Spleen (tissue), 11 donors: ENCODE results near the gene AGPAT3. TPM values are rescaled to one million over a fixed set of nuclear protein-coding genes. Genes with fewer than 3 reads are reported as not detected.

Source experiments
- DNase-seq: peaks from one replicate; pipeline ENCODE4 v3.0.0-alpha.2; 2020
- H3K27ac ChIP-seq, 8 donors: fragments of 200-600 bp; sonication (generic) in 7 of 8; 1 replicate in 4 of 8; 2 replicates in 4 of 8; pipeline versions ENCODE4 v1.5.0 to v1.8.0; 2016 to 2021; ENCODE audit warnings: inconsistent platforms in 4 of 8, mild to moderate bottlenecking in 4 of 8, moderate library complexity in 1 of 8
- H3K27me3 ChIP-seq, 7 donors: fragments of 200-600 bp; sonication (generic) in 6 of 7; replicated peaks in 1 of 7; 1 replicate in 4 of 7; 2 replicates in 3 of 7; pipeline versions ENCODE4 v1.5.0 to v1.8.0; 2016 to 2021; ENCODE audit warnings: inconsistent platforms in 3 of 7, mild to moderate bottlenecking in 1 of 7
- H3K36me3 ChIP-seq, 6 donors: fragments of 200-600 bp; sonication (generic) in 5 of 6; 1 replicate in 4 of 6; 2 replicates in 2 of 6; pipeline versions ENCODE4 v1.5.0 to v1.8.0; 2016 to 2021; ENCODE audit warnings: inconsistent platforms in 2 of 6
- H3K4me1 ChIP-seq, 6 donors: fragments of 200-600 bp; sonication (generic) in 5 of 6; 1 replicate in 3 of 6; 2 replicates in 3 of 6; pipeline versions ENCODE4 v1.5.0 to v1.8.0; 2016 to 2021; ENCODE audit warnings: inconsistent platforms in 3 of 6
- H3K4me3 ChIP-seq, 8 donors: fragments of 200-600 bp; sonication (generic) in 7 of 8; 1 replicate in 4 of 8; 2 replicates in 4 of 8; pipeline versions ENCODE4 v1.5.0 to v1.8.0; 2016 to 2021; ENCODE audit warnings: inconsistent platforms in 4 of 8, mild to moderate bottlenecking in 4 of 8, moderate library complexity in 2 of 8
- H3K9me3 ChIP-seq, 8 donors: fragments of 200-600 bp; sonication (generic) in 7 of 8; 1 replicate in 4 of 8; 2 replicates in 4 of 8; pipeline versions ENCODE4 v1.5.0 to v1.8.0; 2016 to 2021; ENCODE audit warnings: inconsistent platforms in 4 of 8
- POLR2A ChIP-seq, 3 donors: fragments of 450-650 bp; IDR thresholded peaks; one replicate each; pipeline ENCODE4 v1.5.1; 2017; ENCODE audit warnings: antibody characterized with exemption in 3 of 3, mild to moderate bottlenecking in 1 of 3
- POLR2AphosphoS5 ChIP-seq, 3 donors: sonication (generic); formaldehyde crosslinking; IDR thresholded peaks; one replicate each; pipeline ENCODE4 v1.5.1; 2017; ENCODE audit warnings: antibody characterized with exemption in 3 of 3
- WGBS, 5 donors: extraction: QIAGEN DNeasy Blood & Tissue Kit in 3 of 5; methylation state at CpG; one replicate each; pipeline versions ENCODE4 v1.1.5 to v1.1.7; 2013 to 2018; 5-methylcytosine and 5-hydroxymethylcytosine counted together
- intact Hi-C: fragments of 100-400 bp; cut with DNase I; formaldehyde crosslinking; loops from one replicate; pipeline ENCODE4 v1.15.0; 2023; ENCODE audit warnings: low total_unique reads
- polyA plus RNA-seq, 3 donors: library from polyadenylated mRNA; stranded (reverse); fragments of 200-250 nt; gene quantifications; one replicate each; pipeline ENCODE4 v1.2.1, GENCODE V29; 2013
- total RNA-seq, 7 donors: library from RNA; depleted of rRNA in 3 of 7; stranded (reverse); fragments of >200 nt in 3 of 7; fragmentation: NEBNext Ultra II Directional in 4 of 7; extraction: Animal tissue kit (Norgen Biotek cat#: 25700) in 4 of 7; gene quantifications; one replicate each; pipeline versions ENCODE4 v1.1.0 to v1.2.1, GENCODE V29; 2016 to 2021
- TF ChIP-seq, protein P1 (sequence below), 11 experiments: fragments of 200-600 bp in 7 of 11; fragments of 450-650 bp in 4 of 11; sonication (generic) in 4 of 11; IDR thresholded peaks in 8 of 11; conservative IDR thresholded peaks in 3 of 11; 1 replicate in 7 of 11; 2 replicates in 4 of 11; pipeline versions ENCODE4 v1.4.0 to v1.8.0; 2016 to 2021; ENCODE audit warnings: antibody characterized with exemption in 11 of 11, inconsistent platforms in 4 of 11, mild to moderate bottlenecking in 1 of 11
- donor health status: healthy with polysubstance abuse.
- donor health status: DM: no; HTN: no; CAD: no; lungs with moderate emphysema.
- donor health status: DM: no; HTN: no; CAD: no.
- donor health status: Bipolar disorder and iron deficiency.
- donor health status: healthy.
- donor health status: DM: no; HTN: no; CAD: no.
- donor health status: DM: yes; HTN: yes; CAD: no.

The AGPAT3 gene
- total and polyA plus RNA-seq, 10 donors: 6.9 to 92.0 (median 56.0) TPM

DNA sequence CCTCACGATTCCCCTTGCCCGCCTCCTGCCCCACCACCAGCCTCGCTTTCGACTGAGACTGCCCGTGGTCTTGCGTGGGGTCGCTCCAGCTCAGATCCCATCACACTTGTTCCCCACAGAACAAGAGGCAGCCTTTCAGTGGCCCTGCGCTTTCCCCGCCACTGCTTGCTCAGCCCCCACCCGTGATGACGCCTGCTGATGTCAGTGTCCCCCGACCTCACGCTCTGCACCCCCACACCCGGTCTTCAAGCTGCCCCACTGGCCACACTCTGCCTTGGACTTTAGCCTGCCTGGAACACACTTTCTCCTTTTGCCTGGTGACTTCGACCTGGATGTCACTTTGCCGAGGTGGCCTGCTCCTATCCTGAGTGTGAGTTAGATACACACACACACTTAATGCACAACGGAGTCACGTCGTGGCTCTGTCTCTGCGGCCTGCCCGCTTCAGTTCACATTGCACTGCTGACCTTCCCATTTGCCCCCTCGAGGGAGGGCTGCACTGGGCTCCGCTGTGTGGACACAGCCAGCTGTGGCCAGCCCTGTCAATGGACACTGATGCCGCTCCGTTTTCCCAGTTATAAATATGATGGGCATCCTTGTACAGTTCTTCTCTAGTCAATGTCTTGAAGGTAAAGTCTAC, 13.0 kb downstream of the AGPAT3 start:
- Histone ChIP-seq H3K4me1 (peaks cover 0 to 82% (median 43%) of the 10 kb centered on the region in 6 donors), H3K9me3 (peaks cover 0 to 5% (median 0%) of the 10 kb centered on the region in 8 donors), H3K36me3 (peaks cover 0 to 57% (median 4%) of the 10 kb centered on the region in 6 donors), H3K27ac (no peak overlapping the region), H3K27me3 (no peaks in the 10 kb centered on the region), H3K4me3 (no peak overlapping the region)
- intact Hi-C loops: no loop called here
- TF ChIP-seq, protein P1, sequence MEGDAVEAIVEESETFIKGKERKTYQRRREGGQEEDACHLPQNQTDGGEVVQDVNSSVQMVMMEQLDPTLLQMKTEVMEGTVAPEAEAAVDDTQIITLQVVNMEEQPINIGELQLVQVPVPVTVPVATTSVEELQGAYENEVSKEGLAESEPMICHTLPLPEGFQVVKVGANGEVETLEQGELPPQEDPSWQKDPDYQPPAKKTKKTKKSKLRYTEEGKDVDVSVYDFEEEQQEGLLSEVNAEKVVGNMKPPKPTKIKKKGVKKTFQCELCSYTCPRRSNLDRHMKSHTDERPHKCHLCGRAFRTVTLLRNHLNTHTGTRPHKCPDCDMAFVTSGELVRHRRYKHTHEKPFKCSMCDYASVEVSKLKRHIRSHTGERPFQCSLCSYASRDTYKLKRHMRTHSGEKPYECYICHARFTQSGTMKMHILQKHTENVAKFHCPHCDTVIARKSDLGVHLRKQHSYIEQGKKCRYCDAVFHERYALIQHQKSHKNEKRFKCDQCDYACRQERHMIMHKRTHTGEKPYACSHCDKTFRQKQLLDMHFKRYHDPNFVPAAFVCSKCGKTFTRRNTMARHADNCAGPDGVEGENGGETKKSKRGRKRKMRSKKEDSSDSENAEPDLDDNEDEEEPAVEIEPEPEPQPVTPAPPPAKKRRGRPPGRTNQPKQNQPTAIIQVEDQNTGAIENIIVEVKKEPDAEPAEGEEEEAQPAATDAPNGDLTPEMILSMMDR (IDR thresholded peaks at IDR 0.05 in 8 of 11, conservative IDR thresholded peaks at IDR 0.05 in 3 of 11): no peak
- peak in 1 of 3 donors; percentile 7 for TF ChIP-seq POLR2AphosphoS5 (IDR thresholded peaks at IDR 0.05)
- WGBS, 5 donors: 94 to 97% (median 95%) methylated on average over 25 of the region's 25 CpGs
- peak; percentile 58 for DNase-seq

DNA sequence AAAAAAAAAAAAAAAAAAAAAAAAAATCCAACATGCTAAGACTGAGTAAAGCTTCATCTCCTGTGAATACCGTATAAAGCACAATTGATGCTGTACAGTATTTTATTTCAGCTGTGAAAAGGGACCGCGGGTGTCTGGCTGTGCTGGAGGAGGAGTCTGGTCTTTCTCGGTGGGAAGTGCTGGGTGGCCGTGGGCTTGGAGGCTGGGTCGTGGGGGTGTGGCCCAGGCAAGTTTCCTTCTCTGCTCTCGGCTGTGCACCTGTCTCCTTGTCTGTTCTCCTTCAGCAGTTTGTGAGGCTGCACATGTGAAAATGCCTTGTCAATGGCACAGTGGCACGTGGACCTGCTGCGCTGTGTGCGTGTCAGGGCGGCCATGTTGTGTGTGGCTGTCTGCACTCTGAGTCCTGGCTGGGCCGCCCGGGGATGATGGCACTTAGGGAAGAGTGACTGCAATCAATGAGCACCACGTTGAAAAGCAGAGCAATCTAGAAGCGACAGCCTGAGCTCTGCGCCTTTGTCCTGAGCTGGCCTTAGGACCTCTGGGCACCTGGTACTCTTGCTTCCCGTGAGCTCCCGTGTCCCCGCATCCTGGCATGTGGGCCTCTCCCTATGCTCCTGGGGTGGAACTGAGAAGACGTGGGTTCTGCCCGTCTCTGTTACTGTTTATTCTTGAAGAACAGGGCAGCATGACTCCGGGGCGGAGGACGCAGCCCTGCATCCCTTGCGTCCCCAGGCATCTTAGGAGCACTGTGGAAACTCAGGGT, 14.5 kb downstream of the AGPAT3 start:
- H3K9me3 ChIP-seq: peaks cover 0 to 5% (median 0%) of the 10 kb centered on the region in 8 donors
- DNase-seq: peak; percentile 56
- H3K4me3 ChIP-seq: no peak overlapping the region
- no peaks in the 10 kb centered on the region for H3K27me3 ChIP-seq
- peaks cover 0 to 51% (median 2%) of the 10 kb centered on the region in 6 donors for H3K36me3 ChIP-seq
- intact Hi-C loops: no loop called here
- peak overlapping the region in 1 of 8 donors; percentile 27 for H3K27ac ChIP-seq
- peak in 1 of 3 donors; percentile 3 for TF ChIP-seq POLR2AphosphoS5 (IDR thresholded peaks at IDR 0.05)
- TF ChIP-seq, protein P1 (IDR thresholded peaks at IDR 0.05 in 8 of 11, conservative IDR thresholded peaks at IDR 0.05 in 3 of 11): no peak
- peaks cover 0 to 82% (median 49%) of the 10 kb centered on the region in 6 donors for H3K4me1 ChIP-seq
- WGBS, 5 donors: 83 to 91% (median 89%) methylated on average over 18 to 25 of the region's 25 CpGs

DNA sequence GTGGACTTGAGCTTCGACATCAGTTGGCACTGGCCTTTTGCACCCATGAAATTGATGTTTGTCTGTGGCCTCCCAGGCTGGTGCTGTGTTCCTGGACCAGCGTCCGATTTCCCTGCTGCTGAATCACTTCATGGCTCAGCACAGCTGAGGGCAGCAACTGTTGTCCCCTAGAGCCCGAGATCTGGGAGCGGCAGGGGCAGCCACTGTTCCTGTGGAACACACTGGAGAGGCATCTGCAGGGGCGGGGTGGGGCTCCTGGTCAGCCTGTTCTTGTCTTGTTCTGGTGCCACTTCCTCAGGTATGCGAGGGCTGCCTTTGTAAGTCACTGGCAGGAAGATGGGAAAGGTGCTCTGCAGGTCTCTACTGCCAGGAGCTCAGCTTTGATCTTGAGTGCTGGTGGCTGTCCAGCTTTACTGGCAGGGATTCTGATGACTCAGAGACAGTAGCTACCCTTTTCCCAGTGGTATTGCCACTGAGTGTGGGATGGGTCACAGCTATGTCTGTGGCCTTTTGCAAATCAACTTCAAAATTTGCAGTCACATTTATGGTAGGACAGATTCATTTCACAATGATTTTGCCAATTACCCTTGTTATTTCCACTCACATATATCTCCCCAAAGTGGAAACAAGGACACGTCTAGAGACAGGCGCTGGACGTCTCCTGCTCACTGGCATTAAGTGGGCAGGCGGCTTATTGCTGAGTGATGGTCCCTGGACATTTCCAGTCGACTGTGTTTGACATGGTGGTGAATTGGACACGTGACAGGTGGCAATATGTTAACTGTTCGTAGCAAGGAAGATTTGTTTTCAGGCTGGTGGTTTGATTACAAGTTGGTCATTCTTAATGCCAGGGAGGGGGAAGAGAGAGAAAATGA, 15.3 kb downstream of the AGPAT3 start:
- peak; percentile 59 for DNase-seq

More for the DNA sequence above, 15.3 kb downstream of the AGPAT3 start:
- Histone ChIP-seq H3K27me3 (no peaks in the 10 kb centered on the region), H3K9me3 (no peaks in the 10 kb centered on the region), H3K4me1 (peaks cover 0 to 83% (median 52%) of the 10 kb centered on the region in 6 donors), H3K27ac (peak overlapping the region in 2 of 8 donors; percentile 7 to 27), H3K36me3 (peaks cover 0 to 44% (median 1%) of the 10 kb centered on the region in 6 donors), H3K4me3 (no peak overlapping the region)
- intact Hi-C loops: no loop called here
- 80 to 86% (median 83%) methylated on average over 14 of the region's 14 CpGs for WGBS, 5 donors
- no peak for TF ChIP-seq POLR2AphosphoS5 (IDR thresholded peaks at IDR 0.05)
- TF ChIP-seq POLR2A (IDR thresholded peaks at IDR 0.05): no peak
- TF ChIP-seq, protein P1 (IDR thresholded peaks at IDR 0.05 in 8 of 11, conservative IDR thresholded peaks at IDR 0.05 in 3 of 11): no peak
